Activated CD8-positive, alpha-beta memory T cell treated with anti-CD3 and anti-CD28 coated beads for 48 hours (primary cell): ENCODE data around the gene FSTL3.

Source experiments
- DNase-seq, 3 experiments: peaks; one replicate each; pipeline ENCODE4 v3.0.0-alpha.2; 2020; ENCODE audit warnings: low read depth in 2 of 3, low spot score in 2 of 3

Gene FSTL3

DNA sequence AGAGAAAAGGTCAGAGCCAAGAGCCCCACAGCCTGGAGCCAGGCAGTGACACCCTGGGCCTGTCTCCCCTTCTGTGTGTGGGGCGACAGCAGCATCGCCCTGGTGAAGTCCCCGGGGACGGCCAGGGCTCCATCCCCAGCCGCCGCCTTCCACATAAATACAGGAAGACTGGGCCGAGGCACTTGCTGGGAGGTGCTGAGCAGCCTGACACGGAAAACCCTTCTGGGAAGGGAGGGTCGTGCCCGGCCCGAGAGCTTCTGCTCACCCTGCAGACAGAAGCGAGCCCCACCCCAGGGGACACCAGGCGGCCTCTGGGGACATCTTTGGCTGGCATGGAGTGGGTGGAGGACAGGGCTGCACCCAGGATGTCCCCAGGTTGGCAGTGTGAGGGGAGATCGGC is 31.4 kb upstream of the FSTL3 start:
- no peak for DNase-seq

DNA sequence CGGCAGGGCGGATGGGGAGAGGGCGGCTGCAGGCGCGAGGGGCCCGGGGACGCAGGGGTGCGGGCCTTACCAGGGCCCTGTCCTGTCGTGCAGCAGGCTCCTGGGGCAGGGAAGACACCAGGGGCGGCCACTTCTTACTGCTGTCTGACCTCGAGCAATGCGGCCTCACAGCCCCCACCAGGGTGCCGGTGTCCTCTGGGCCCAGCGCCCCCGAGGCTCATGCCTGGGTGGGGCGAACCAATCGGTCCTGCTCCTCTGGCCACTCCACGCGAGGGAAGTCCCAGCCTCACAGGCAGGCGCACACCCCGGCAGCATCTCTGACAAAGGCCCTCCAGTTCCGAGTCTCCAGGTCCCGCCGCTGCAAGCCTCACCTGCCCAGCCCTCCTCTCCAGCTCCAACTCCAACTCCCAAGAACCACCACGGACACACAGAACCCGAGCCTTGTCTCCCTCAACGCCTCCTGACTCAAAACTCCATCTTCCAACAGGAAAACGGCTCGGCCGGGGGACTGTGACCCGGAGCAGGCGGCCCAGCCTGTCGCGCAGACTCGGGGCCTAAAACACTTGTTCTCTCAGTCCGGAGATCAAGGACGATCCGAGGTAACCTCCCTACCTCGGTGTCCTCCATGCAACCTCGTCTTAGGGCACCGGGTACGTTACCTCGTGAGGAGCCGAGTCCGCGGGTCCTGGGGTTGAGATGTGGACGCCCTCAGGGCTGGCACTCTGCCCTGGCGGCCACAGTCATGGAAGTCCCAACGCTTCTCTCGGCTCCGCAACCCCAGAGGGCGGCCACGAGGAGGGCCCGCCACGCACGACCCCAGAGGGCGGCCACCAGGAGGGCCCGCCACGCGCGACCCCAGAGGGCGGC is 30.0 kb upstream of the FSTL3 start:
- DNase-seq, result no peak

DNA sequence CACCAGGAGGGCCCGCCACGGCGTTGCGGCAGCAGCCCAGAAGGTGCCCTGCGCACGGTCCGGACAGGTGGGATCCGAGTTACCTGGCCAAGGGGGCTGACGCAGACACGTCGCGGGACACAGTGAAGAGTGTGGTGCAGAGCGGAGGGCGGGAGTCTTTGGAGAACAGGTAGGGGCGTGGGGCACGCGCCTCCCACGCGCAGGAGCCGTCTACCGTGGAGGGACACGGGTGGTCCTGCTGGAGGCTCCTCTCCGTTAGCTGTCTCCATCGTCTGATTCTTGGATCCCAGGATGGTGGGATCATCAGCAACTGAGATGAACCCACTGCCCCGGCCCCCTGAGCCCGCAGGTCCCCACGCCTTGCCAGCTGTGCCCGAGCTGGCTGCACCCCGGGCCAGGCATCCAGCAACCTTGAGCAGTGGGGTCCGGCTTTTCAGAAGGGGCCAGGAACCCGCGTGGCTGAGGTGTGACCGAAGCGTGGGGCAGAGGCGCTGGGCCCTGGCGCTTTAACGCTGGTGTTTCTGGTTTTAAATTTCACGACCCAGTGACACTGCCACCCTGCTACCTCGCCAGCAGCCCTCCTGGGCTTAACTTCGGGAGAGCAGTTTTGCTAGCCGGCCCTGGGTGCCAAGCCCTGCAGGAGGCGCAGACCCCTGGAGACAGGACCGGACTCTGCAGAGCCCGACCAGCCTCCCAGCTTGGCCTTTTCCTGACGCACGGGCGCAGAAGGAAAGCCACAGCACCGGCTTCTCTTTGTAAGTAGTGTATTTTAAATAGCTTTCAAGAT is 29.2 kb upstream of the FSTL3 start:
- DNase-seq, result no peak

DNA sequence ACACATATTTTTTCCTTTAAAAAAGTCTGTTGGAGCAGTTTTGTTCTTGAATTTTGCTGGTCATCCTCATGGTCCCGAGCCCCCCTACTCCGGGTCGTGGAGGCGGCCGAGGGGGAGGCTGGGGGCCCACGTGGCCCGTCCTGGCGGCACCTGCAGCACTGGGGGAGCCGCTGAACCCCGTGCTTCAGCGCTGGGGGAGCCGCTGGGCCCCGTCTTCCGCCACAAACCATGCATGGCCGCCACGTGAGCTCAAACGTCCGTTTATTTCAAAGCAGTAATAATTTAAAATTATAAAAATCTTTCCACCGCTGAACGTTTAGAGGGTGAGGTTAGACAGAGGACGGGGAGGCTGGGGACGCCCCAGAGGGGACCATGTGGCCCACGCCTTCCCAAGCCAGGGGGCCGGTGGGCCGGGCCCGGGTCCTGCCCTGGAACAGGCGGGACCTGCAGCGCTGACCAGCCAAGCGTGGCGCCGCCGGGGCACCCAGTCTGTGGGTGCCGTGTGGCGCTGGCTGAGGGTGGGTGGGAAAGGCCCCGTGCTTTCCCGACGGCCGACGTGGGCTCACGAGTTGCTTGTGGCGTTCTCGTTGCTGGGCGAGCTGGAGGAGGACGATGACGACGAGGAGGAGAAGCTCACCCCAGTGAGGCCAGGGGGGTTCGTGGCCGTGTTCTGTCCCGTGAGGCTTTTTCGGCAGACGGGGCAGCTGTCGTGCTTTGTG is 28.5 kb upstream of the FSTL3 start:
- DNase-seq, result no peak

DNA sequence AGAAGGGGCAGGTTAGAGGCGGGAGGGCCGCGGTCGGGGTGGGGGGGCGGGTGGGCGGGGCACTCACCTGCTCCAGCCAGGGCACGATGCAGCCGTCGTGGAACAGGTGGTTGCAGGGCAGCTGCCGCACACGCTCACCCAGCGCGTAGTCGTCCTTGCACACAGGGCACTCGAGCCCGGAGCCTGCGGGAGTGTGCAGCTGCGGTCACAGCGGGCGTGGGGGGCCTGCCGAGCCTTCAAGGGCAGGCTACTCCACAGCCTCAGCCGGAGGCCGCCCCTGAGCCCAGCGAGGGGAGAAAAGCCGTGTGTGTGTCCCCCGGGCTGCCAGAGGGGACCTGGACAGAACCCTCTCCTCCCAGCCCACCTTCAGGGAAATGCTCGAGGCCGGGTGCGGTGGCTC is 27.9 kb upstream of the FSTL3 start:
- no peak for DNase-seq

DNA sequence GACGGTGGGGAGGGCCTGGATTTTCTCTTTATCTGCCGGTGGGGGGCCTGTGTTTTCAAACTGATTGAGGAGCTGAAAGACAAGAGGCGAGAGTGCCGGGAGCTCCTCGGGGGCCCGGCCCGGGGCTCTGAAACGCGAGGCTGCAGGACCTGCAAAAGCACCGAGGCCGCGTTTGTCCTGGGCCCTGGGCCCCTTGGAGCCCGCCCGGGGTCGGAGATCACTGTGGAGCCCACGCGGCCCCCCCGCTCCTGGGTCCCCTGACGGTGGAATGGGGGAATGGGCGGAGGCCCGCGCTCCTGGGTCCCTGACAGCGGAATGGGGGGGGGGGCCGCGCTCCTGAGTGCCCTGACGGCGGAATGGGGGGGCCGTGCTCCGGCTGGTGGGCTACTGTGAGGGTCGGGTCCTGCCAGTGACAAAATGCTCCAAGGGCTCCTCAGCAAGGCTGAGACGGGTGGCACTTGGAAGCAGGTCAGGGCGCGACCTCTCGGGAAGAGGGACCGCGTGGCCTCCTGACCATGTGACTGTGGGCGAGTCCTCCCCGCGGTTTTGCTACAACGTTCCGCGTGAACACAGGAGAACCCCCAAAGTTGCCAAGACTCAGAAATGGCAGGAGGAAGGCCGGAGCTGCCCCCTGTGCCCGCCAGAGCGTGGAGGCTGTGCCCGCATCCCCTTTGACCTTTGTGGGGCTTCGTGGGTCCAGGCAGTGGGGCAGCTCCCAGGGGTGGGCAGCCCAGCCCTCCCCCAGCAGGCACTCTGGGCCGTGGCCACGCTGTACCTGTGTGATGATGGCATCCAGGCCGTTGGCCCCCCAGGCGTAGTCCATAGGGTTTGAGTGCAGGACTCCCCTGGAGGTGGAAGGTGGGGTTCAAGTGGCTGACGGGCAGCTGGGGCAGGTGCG is 27.0 kb upstream of the FSTL3 start:
- DNase-seq, result no peak

DNA sequence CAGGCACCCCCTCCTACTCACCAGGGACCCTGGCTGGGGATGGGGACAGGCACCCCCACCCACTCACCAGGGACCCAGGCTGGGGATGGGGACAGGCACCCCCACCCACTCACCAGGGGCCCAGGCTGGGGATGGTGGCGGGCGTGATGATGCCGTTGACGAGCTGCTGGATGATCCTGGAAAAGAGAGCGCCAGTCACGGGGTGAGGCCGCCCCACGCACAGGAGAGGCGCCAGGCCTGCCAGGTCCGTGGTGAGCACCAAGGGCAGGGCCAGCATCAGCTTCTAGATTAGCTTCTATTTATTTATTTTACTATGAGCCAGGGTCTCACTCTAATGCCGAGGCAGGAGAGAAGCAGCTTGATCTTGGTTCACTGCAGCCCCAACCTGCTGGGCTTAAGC is 26.1 kb upstream of the FSTL3 start:
- DNase-seq, result no peak

DNA sequence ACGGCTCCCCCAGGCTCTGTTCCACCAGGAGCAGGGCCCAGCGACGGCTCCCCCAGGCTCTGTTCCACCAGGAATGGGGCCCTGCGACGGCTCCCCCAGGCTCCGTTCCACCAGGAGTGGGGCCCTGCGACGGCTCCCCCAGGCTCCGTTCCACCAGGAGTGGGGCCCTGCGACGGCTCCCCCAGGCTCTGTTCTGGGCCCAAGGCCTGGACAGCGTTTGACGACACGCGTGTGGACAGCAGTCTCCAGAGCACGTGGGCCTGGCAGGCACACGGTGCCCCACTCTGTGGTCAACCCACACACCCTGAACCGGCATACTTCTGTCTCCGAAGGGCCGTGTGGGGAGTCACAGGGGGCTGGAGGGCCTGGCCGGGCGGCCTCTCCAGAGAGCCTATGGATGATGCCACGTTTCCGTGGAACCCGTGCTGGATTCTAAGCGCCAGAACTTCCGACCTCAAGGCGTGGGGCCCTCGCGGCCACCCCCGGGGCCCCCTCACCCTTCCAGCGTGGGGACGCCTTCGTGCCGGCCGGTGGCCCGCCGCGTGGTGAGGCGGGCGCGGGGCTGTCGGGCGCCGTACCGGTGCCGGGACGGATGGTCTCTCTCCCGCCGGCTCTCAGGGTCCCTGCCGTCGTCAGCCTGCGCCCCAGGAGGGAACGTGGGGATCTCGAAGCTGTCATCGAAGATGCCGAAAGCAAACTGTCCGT is 24.9 kb upstream of the FSTL3 start:
- DNase-seq, result no peak

DNA sequence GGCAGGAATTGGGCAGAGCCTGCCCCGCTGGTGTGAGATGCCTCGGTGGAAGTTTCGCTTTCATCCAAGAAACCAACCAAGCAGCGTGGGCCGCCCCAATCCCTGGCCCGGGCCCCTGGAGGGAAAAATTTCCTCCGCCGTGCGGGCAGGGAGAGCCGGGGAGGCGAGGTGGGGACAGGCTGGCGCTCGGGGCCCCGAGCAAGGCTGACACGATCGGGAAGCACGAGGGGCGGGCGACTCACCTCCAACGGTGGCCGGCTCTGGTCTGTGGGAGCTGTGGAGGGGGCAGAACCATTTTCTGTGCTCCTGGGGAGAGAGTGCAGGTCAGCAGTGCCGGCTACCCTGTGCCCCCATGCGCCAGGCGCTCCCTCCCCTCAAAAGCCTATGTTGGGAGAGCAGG is 24.2 kb upstream of the FSTL3 start:
- no peak for DNase-seq

DNA sequence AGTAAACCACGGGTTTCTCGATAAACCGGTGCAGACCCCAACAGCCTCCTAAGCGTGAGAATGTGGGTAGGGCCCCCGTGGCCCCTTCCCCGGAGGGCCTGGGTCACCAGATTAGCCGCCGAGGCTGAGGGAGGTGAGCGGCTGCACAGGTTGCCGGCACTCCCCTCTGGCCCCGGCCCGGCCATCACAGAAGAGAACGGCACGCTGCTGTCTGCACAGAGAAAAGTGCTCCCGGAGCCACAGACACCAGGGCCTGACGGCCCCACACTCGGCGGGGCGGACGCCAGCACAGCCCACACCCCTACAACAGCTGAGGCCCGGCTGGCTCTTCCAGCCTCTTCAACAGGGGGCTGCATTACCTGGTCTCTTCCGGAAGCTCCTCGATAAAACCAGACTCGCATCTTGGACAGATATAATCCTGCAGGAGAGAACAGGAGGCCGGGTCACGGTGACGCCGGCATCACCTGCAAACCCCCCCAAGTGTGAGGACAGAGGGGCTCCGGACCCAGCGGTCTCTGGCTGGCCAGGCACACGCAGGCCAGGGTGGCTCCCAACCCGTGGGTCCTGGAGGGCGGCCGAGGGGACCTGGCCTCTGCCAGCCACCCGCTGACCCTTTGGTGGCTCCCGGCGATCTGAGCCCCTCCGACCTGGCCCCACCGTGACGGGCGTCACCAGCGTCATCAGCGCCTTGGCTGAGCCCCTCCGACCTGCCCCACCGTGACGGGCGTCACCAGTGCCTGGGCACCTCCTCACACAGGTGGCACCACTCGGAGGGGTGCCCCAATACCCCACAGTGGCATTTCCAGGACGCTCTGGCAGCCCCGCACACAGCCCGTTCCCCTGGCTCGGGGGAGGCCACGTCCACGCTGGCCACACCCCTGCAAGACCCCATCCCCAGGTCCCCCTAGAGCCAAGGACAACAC is 23.5 kb upstream of the FSTL3 start:
- no peak for DNase-seq

DNA sequence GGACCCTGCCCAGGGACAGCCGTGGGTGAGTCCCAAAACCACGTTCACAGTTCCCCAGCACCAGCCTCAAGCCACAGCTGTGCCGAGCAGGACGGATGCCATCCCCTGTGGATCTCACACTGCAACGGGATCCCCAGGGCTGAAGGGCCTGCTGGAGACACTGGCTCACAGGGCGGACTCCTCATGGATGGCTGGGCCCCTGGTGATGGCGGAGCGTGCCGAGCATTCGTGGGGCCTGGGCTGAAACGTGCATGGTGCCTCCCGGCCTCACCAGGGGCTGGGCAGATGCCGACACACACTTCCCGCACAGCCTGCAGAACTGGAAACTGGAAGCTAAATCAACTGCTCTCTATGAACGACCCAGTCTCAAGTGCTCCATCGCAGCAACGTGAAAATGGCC is 22.8 kb upstream of the FSTL3 start:
- DNase-seq, result no peak

DNA sequence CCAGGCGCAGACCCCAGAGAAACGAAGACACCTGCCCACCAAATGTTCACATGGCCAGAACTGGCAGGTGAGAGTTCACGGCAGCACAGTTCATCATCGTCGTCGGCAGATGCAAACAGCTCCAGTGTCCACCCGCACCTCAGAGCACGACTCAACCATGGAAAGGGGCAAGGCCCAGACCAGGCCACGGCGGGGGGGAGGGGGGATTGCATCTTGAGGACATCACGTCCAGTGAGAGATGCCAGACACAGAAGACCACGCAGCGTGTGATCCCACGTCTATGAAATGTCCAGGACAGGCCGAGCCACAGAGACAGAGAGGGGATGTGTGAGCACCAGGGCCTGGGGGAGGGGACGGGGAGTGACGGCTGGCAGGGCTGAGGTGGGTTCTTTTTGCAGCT is 20.5 kb upstream of the FSTL3 start:
- DNase-seq, result no peak

DNA sequence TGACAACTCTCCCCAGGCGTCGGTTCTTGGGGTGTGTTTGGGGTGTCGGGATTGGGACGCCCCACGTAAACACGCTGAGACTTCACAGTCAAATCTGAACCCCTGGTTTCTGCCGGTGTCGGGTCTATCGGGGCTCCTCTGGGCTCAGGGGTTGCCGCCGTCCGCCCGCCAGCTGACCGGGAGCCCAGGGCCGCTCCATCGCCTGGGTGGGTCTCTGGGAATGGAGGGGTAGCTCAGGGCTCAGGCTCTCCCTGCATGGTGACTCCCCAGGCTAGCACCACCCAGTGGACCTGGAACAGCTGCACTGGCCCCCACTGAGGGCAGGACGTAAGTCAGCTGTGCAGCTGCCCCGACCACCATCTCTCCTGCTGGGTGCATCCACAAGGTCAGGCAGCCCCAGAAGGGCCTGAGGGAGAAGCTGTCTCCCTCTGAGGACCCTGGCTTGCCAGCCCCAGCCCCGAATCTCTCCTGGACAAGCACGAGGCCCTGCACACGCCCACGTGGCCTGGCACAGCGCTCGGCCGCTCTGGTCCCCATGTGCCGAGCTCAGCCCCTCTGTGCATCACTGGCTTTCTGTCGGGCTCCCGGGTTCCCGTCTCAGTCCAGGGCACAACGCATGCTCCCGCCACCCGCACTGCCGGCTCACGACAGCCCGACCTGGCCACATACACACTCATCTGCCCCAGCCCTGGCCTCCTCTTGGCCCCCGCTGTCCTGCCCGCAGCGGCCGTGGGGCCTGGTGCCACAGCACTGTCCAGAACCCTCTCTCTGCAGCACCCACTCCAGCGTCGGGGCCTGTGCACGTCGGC is 19.2 kb upstream of the FSTL3 start:
- DNase-seq, result no peak

DNA sequence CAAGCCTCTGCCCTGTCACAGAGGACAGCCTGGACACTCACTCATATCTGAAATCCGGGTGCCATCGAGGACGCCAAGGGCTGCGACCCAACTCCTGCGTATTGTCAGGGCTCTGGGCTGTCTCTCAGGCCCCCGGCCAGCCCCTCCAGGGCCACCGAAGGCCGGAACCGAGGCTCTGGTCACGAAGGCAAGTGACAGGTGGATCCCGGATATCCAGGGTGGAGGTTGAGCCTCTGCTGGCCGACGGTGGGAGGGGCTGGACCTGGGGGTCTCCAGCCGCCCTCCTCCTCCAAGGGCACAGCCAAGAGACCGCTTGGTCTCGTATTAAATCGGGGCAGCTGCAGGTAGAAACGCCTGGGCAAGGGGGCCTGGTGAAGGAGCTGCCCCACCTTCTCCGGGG is 18.6 kb upstream of the FSTL3 start:
- no peak for DNase-seq

DNA sequence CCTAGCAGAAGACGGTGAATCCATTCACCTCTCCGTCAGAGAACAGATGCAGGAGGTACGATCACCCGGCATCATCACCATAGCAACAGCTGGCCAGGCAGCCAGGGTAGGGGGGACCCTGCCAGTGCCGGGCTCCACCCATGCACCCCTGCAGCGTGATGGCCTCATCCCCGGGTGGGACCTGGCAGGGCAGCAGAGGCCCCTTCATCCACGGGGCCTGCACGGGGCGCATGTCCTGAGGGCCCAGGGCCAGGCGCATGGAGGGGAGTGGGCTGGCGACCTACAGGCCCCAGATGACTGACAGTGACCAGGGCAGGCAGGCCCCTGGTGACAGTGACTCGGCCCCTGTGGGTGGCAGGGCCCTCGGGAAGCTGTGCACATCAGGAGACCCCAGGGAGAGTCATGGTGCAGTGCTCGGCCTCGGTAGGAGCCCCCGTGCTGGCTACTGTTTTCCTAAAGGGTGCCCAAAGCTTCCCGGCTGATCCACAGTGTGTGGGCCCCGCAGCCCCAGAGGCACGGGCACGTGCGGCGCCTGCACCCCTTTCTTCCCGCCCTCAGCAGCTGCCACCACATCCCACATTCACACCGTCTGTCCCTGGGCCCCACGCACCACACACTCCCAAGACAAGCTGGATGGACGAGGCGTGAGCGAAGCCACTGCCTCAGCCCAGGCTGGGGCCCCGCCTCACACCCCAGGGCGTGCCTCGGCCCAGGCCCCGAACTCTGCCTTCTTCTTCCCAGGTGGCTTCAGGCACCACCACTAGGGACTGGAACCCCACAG is 17.9 kb upstream of the FSTL3 start:
- DNase-seq, result no peak

DNA sequence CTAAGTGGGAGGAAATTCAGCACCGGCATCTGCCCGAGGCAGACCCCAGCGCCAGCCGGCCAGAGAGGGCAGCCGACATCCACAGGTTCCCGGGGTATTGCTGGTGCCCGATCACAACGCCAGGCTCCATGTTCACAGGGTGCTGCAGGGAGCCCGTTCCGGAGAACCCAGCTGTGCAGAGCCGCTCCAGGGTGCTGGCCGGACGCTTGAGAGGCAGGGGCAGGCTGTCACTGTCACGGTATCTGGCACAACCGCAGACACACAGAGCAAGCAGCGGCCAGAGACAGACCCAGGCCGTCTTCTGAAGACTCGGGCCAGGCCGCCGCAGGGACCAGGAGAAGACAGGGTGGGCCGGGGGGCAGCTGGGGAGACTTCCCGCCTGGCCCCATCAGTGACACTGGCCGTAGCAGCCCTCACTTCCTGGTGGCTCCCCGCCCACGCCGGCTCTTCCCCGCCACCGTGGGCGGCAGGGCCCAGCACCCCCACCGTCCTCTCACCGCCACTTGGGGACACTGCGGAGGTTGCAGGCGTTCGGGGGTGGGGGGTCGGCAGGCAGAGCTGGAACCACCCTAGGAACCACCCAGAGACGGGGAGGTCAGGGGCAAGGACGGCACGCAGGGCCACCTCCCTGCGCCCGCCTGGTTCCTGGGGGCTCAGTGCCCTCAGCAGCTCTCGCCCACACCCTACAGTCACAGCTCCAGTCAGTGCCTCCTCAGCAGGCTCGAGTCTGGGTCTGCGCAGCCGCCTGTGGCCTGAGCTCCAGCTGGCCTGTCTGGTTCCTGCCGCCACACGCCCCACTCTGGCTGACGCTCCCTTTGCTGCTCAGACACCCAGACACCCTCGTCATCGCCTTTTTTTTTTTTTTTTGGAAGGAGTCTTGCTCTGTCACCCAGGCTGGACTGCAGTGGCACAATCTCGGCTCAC is 17.0 kb upstream of the FSTL3 start:
- DNase-seq, result no peak
